CD14-positive monocyte (primary cell): ENCODE results near the gene CNEP1R1. TPM values are rescaled to one million over a fixed set of nuclear protein-coding genes. Genes with fewer than 3 reads are reported as not detected.

Experiments used
- DNase-seq, 3 donors: peaks; one replicate each; pipeline ENCODE4 v3.0.0-alpha.2; 2011 to 2022
- H2AFZ ChIP-seq: 2 replicates; pipeline ENCODE4 v1.6.0; 2012; ENCODE audit warnings: mild to moderate bottlenecking, low read depth, low read length, inconsistent platforms; ENCODE audit not compliant: insufficient read depth, poor library complexity, severe bottlenecking
- H3K27ac ChIP-seq, 2 donors: 1 replicate in 1 of 2; 2 replicates in 1 of 2; pipeline ENCODE4 v1.5.1; 2012 to 2013; ENCODE audit warnings: low read length in 2 of 2, control low read depth in 1 of 2, inconsistent platforms in 1 of 2, low read depth in 1 of 2, mild to moderate bottlenecking in 1 of 2
- H3K27me3 ChIP-seq, 2 donors: one replicate each; pipeline versions ENCODE4 v1.6.0 to v1.6.1; 2011 to 2013; ENCODE audit warnings: low read length in 2 of 2; ENCODE audit not compliant: control insufficient read depth in 2 of 2, insufficient read depth in 2 of 2
- H3K36me3 ChIP-seq, 2 donors: replicated peaks in 1 of 2; 1 replicate in 1 of 2; 2 replicates in 1 of 2; pipeline versions ENCODE4 v1.5.1 to v1.6.1; 2012 to 2013; ENCODE audit warnings: low read length in 2 of 2, control low read depth in 1 of 2, inconsistent platforms in 1 of 2, mild to moderate bottlenecking in 1 of 2; ENCODE audit not compliant: insufficient read depth in 2 of 2, control insufficient read depth in 1 of 2
- H3K4me1 ChIP-seq, 2 donors: 1 replicate in 1 of 2; 2 replicates in 1 of 2; pipeline versions ENCODE4 v1.5.1 to v1.6.1; 2012 to 2013; ENCODE audit warnings: low read length in 2 of 2, control low read depth in 1 of 2, inconsistent platforms in 1 of 2, mild to moderate bottlenecking in 1 of 2, moderate library complexity in 1 of 2; ENCODE audit not compliant: insufficient read depth in 2 of 2, control insufficient read depth in 1 of 2
- H3K4me2 ChIP-seq: replicated peaks from 2 replicates; pipeline ENCODE3; 2012; ENCODE audit warnings: low read length, moderate library complexity, mild to moderate bottlenecking; ENCODE audit not compliant: poor library complexity, severe bottlenecking; ENCODE audit errors: extremely low read depth
- H3K4me3 ChIP-seq, 3 experiments: fragments of 200-600 bp in 1 of 3; sonication (generic) in 1 of 3; replicated peaks in 1 of 3; 1 replicate in 2 of 3; 2 replicates in 1 of 3; pipeline ENCODE4 v1.5.1; 2011 to 2013; ENCODE audit warnings: low read length in 3 of 3, mild to moderate bottlenecking in 3 of 3, control low read depth in 2 of 3, low read depth in 2 of 3, inconsistent platforms in 1 of 3, moderate library complexity in 1 of 3
- H3K79me2 ChIP-seq: 2 replicates; pipeline ENCODE4 v1.6.0; 2012; ENCODE audit warnings: mild to moderate bottlenecking, control low read depth, inconsistent platforms, low read length, moderate library complexity; ENCODE audit not compliant: insufficient read depth
- H3K9ac ChIP-seq: 2 replicates; pipeline ENCODE4 v1.6.0; 2017; ENCODE audit warnings: low read length, mild to moderate bottlenecking; ENCODE audit not compliant: insufficient read depth, poor library complexity, severe bottlenecking
- H3K9me3 ChIP-seq, 2 donors: replicated peaks in 1 of 2; 1 replicate in 1 of 2; 2 replicates in 1 of 2; pipeline versions ENCODE4 v1.5.1 to v1.6.1; 2012 to 2013; ENCODE audit warnings: low read length in 2 of 2, control low read depth in 1 of 2; ENCODE audit not compliant: control insufficient read depth in 1 of 2, insufficient read depth in 1 of 2
- H4K20me1 ChIP-seq: 2 replicates; pipeline ENCODE4 v1.6.0; 2012; ENCODE audit warnings: mild to moderate bottlenecking, low read length, control low read depth, moderate library complexity; ENCODE audit not compliant: insufficient read depth
- H3K27ac Mint-ChIP-seq, 7 donors: one replicate each; pipeline ENCODE4 v1.8.0; 2020; ENCODE audit warnings: mild to moderate bottlenecking in 7 of 7, mixed read lengths in 7 of 7, moderate library complexity in 6 of 7, inconsistent platforms in 2 of 7
- H3K27me3 Mint-ChIP-seq, 3 donors: one replicate each; pipeline ENCODE4 v1.8.0; 2021 to 2022; ENCODE audit warnings: low read depth in 3 of 3, mild to moderate bottlenecking in 3 of 3, mixed read lengths in 3 of 3, moderate library complexity in 3 of 3, inconsistent platforms in 1 of 3
- H3K36me3 Mint-ChIP-seq, 2 donors: one replicate each; pipeline ENCODE4 v1.8.0; 2020; ENCODE audit warnings: mixed read lengths in 2 of 2, inconsistent platforms in 1 of 2, mild to moderate bottlenecking in 1 of 2
- H3K4me1 Mint-ChIP-seq: one replicate; pipeline ENCODE4 v1.8.0; 2020; ENCODE audit warnings: mild to moderate bottlenecking, mixed read lengths
- H3K4me3 Mint-ChIP-seq, 2 donors: one replicate each; pipeline ENCODE4 v1.8.0; 2020; ENCODE audit warnings: mild to moderate bottlenecking in 2 of 2, mixed read lengths in 2 of 2, moderate library complexity in 1 of 2
- H3K9me3 Mint-ChIP-seq, 7 donors: one replicate each; pipeline ENCODE4 v1.8.0; 2020 to 2022; ENCODE audit warnings: mixed read lengths in 7 of 7, mild to moderate bottlenecking in 6 of 7, moderate library complexity in 6 of 7, inconsistent platforms in 2 of 7
- WGBS: methylation state at CpG from one replicate; pipeline ENCODE4 v1.1.5; 2013; ENCODE audit warnings: missing lambda C conversion rate; ENCODE audit not compliant: insufficient coverage; 5-methylcytosine and 5-hydroxymethylcytosine counted together
- intact Hi-C, 2 donors: fragments of 100-400 bp; cut with micrococcal nuclease; formaldehyde crosslinking; loops; one replicate each; pipeline versions ENCODE4 v1.15.0 to v1.15.1; 2023
- polyA plus RNA-seq, 3 donors: library from polyadenylated mRNA; depleted of rRNA in 1 of 3; unstranded in 2 of 3; stranded (reverse) in 1 of 3; fragments of 300-500 nt in 2 of 3; fragments of >200 nt in 1 of 3; fragmentation: Illumina TruSeq in 2 of 3; gene quantifications; 1 replicate in 2 of 3; 2 replicates in 1 of 3; pipeline ENCODE4 v1.2.3, GENCODE V29; 2012 to 2021
- TF ChIP-seq, protein P1 (sequence below): fragments of 200-600 bp; IDR thresholded peaks from one replicate; pipeline ENCODE4 v1.8.0; 2022; ENCODE audit warnings: antibody characterized with exemption, mild to moderate bottlenecking

CNEP1R1 gene
- polyA plus RNA-seq, 3 donors = 13.7 to 49.6 (median 19.3) TPM

DNA sequence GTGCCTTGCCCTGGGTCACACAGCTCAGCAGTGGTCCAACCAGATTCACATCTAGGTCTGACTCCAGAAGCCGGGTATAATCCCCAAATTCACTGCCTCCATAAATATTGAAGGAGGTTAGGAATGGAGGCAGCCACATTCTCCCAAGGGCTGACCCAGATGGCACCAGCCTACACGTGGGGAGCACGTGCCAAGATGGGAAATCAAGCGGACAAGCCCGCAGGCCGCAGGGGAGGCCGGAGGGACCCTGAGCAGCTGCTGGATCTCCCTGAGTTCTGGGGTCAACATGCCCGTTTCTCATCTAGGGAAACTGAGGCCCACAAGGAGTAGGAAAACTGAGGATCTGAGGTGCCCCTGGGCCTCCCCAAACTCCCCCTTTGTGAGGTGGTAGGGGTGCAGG is 32.2 kb upstream of the CNEP1R1 start:
- H4K20me1 ChIP-seq = no peaks in the 10 kb centered on the region
- Mint-ChIP-seq H3K4me3 (no peak overlapping the region), H3K27ac (no peak overlapping the region), H3K36me3 (no peaks in the 10 kb centered on the region), H3K4me1 (peaks cover 2% of the 10 kb centered on the region), H3K27me3 (peaks cover 4 to 11% (median 10%) of the 10 kb centered on the region in 3 donors), H3K9me3 (peaks cover 0 to under 1% (median 0%) of the 10 kb centered on the region in 7 donors)
- no peak overlapping the region for H3K27ac ChIP-seq
- H2AFZ ChIP-seq = no peak overlapping the region
- H3K79me2 ChIP-seq = no peaks in the 10 kb centered on the region
- TF ChIP-seq, protein P1, sequence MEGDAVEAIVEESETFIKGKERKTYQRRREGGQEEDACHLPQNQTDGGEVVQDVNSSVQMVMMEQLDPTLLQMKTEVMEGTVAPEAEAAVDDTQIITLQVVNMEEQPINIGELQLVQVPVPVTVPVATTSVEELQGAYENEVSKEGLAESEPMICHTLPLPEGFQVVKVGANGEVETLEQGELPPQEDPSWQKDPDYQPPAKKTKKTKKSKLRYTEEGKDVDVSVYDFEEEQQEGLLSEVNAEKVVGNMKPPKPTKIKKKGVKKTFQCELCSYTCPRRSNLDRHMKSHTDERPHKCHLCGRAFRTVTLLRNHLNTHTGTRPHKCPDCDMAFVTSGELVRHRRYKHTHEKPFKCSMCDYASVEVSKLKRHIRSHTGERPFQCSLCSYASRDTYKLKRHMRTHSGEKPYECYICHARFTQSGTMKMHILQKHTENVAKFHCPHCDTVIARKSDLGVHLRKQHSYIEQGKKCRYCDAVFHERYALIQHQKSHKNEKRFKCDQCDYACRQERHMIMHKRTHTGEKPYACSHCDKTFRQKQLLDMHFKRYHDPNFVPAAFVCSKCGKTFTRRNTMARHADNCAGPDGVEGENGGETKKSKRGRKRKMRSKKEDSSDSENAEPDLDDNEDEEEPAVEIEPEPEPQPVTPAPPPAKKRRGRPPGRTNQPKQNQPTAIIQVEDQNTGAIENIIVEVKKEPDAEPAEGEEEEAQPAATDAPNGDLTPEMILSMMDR = no peak
- H3K36me3 ChIP-seq = no peaks in the 10 kb centered on the region
- no peak overlapping the region for H3K4me3 ChIP-seq
- no peaks in the 10 kb centered on the region for H3K9me3 ChIP-seq
- no peak for DNase-seq
- H3K4me1 ChIP-seq = no peaks in the 10 kb centered on the region
- no peak overlapping the region for H3K9ac ChIP-seq
- 100% methylated on average over 4 of the region's 8 CpGs for WGBS
- H3K4me2 ChIP-seq = no peak overlapping the region
- intact Hi-C loops = no loop called here
- H3K27me3 ChIP-seq = peaks cover 2 to 3% of the 10 kb centered on the region in 2 donors

DNA sequence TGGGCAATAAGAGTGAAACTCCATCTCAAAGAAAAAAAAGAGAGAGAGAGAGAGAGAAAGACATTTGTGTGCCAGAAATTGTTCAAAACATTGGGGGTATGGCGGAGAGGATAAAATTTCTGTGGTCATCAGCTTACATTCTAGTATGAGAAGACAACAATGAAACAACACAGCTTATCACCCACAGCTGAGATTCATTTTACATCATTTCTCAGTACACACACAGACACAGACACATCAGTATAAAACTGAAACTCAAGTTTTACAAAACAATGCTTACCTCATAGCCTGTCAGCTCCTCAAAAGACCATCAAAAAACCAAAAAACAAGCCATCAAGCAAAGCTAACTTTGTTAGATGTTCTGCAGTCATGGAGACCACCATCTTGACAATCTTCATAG is 31.4 kb upstream of the CNEP1R1 start:
- Histone ChIP-seq H3K27me3 (peaks cover 2 to 3% of the 10 kb centered on the region in 2 donors), H2AFZ (no peak overlapping the region), H3K4me2 (no peak overlapping the region), H3K4me1 (no peaks in the 10 kb centered on the region), H3K4me3 (no peak overlapping the region), H3K9ac (no peak overlapping the region), H3K36me3 (no peaks in the 10 kb centered on the region), H3K79me2 (no peaks in the 10 kb centered on the region), H3K27ac (no peak overlapping the region), H3K9me3 (no peaks in the 10 kb centered on the region), H4K20me1 (no peaks in the 10 kb centered on the region)
- TF ChIP-seq, protein P1 = no peak
- no peak for DNase-seq
- intact Hi-C loops = no loop called here
- H3K9me3 Mint-ChIP-seq = no peaks in the 10 kb centered on the region
- H3K4me1 Mint-ChIP-seq = peaks cover 2% of the 10 kb centered on the region
- no CpG with 5 or more reads among the region's 1 CpG for WGBS
- H3K4me3 Mint-ChIP-seq = no peak overlapping the region
- H3K27ac Mint-ChIP-seq = no peak overlapping the region
- H3K27me3 Mint-ChIP-seq = peaks cover 4 to 11% (median 10%) of the 10 kb centered on the region in 3 donors
- no peaks in the 10 kb centered on the region for H3K36me3 Mint-ChIP-seq
